Body of pancreas (tissue), 4 donors: ENCODE results near the gene SNRPA1. TPM values are rescaled to one million over a fixed set of nuclear protein-coding genes. Genes with fewer than 3 reads are reported as not detected.

Experiments used
- ATAC-seq: fragments of 150-250 bp; one replicate; pipeline ENCODE4 v1.9.1; 2016
- DNase-seq, 4 donors: peaks; one replicate each; pipeline ENCODE4 v3.0.0-alpha.2; 2019
- H3K27ac ChIP-seq, 4 donors: fragments of 200-600 bp; sonication (generic); 1 replicate in 3 of 4; 2 replicates in 1 of 4; pipeline versions ENCODE4 v1.5.1 to v1.6.1; 2016 to 2019; ENCODE audit warnings: mild to moderate bottlenecking in 1 of 4, mixed read lengths in 1 of 4, moderate library complexity in 1 of 4
- H3K27me3 ChIP-seq, 2 donors: fragments of 200-600 bp; sonication (generic); one replicate each; pipeline ENCODE4 v1.6.0; 2016; ENCODE audit warnings: mild to moderate bottlenecking in 1 of 2
- H3K36me3 ChIP-seq, 2 donors: fragments of 200-600 bp; sonication (generic); replicated peaks in 1 of 2; 2 replicates each; pipeline ENCODE4 v1.5.1; 2016; ENCODE audit warnings: low read depth in 2 of 2; ENCODE audit not compliant: insufficient read depth in 1 of 2
- H3K4me1 ChIP-seq: fragments of 200-600 bp; sonication (generic); one replicate; pipeline ENCODE4 v1.6.0; 2016
- H3K4me3 ChIP-seq, 2 donors: fragments of 200-600 bp; sonication (generic); 1 replicate in 1 of 2; 2 replicates in 1 of 2; pipeline ENCODE4 v1.5.1; 2016 to 2019
- H3K9me3 ChIP-seq, 3 donors: fragments of 200-600 bp; sonication (generic); 1 replicate in 2 of 3; 2 replicates in 1 of 3; pipeline ENCODE4 v1.5.1; 2016
- CTCF ChIP-seq, 7 experiments: fragments of 450-650 bp in 4 of 7; fragments of 200-600 bp in 3 of 7; sonication (generic) in 3 of 7; IDR thresholded peaks; one replicate each; pipeline ENCODE4 v1.5.1; 2016 to 2019; ENCODE audit warnings: antibody characterized with exemption in 7 of 7
- POLR2A ChIP-seq, 3 donors: fragments of 450-650 bp; IDR thresholded peaks; one replicate each; pipeline ENCODE4 v1.6.1; 2016; ENCODE audit warnings: antibody characterized with exemption in 3 of 3, mild to moderate bottlenecking in 2 of 3
- WGBS, 2 donors: methylation state at CpG; one replicate each; pipeline ENCODE4 v1.1.5; 2017; 5-methylcytosine and 5-hydroxymethylcytosine counted together
- intact Hi-C: fragments of 100-400 bp; cut with DNase I; formaldehyde crosslinking; loops from one replicate; pipeline ENCODE4 v1.15.1; 2023
- total RNA-seq, 2 donors: library from RNA; depleted of rRNA; stranded (reverse); fragments of >200 nt; gene quantifications; one replicate each; pipeline ENCODE4 v1.1.0, GENCODE V29; 2016

Gene SNRPA1
- total RNA-seq, 2 donors from 2014 or later, result 26.2 to 29.7 TPM

GRCh38 chr15:101316529-101316928 lies 21.5 kb upstream of the SNRPA1 start:
- Histone ChIP-seq H3K27me3 (no peaks in the 10 kb centered on the region), H3K4me1 (no peaks in the 10 kb centered on the region), H3K36me3 (no peaks in the 10 kb centered on the region), H3K9me3 (no peaks in the 10 kb centered on the region), H3K4me3 (no peak overlapping the region), H3K27ac (no peak overlapping the region)
- 82 to 95% methylated on average over 3 to 5 of the region's 5 CpGs for WGBS, 2 donors
- TF ChIP-seq POLR2A (IDR thresholded peaks at IDR 0.05) (no peak), CTCF (IDR thresholded peaks at IDR 0.05) (no peak)
- DNase-seq (peak in 1 of 4 donors; percentile 3), ATAC-seq (no peak)
- intact Hi-C loops, result no loop called here

DNA sequence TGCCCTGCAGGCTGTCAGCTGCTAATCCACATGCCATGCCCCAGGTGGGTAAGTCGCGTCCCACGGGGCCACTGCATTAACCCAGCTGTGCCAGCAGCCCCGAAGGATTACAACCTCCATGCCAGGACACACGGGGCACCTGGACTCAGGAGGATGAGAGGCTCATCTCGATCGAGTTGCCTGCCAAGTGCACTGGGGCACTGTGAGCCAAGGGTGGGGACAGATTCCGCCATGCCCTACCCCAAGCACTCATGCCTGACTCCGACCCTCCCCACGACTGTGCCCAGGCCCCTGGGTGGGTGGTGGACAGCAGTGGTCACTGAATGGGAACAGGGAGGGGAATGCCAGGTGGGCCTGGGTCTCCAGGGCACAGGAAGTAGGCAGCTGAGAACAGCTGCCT lies 20.7 kb upstream of the SNRPA1 start:
- no peak overlapping the region for H3K27ac ChIP-seq
- 85 to 92% methylated on average over 6 to 10 of the region's 10 CpGs for WGBS, 2 donors
- intact Hi-C loops, result no loop called here
- no peaks in the 10 kb centered on the region for H3K4me1 ChIP-seq
- ATAC-seq (no peak), DNase-seq (peak in 2 of 4 donors; percentile 2 to 8)
- TF ChIP-seq POLR2A (IDR thresholded peaks at IDR 0.05) (no peak), CTCF (IDR thresholded peaks at IDR 0.05) (no peak)
- H3K4me3 ChIP-seq, result no peak overlapping the region
- H3K9me3 ChIP-seq, result no peaks in the 10 kb centered on the region
- H3K36me3 ChIP-seq, result no peaks in the 10 kb centered on the region
- H3K27me3 ChIP-seq, result no peaks in the 10 kb centered on the region

GRCh38 chr15:101314336-101315125 lies 19.5 kb upstream of the SNRPA1 start:
- TF ChIP-seq CTCF (IDR thresholded peaks at IDR 0.05) (no peak), POLR2A (IDR thresholded peaks at IDR 0.05) (no peak)
- Histone ChIP-seq H3K4me1 (no peaks in the 10 kb centered on the region), H3K27me3 (no peaks in the 10 kb centered on the region), H3K27ac (no peak overlapping the region), H3K36me3 (no peaks in the 10 kb centered on the region), H3K9me3 (no peaks in the 10 kb centered on the region), H3K4me3 (no peak overlapping the region)
- DNase-seq (peak in 2 of 4 donors; percentile 1 to 6), ATAC-seq (no peak)
- 76 to 82% methylated on average over 13 to 19 of the region's 19 CpGs for WGBS, 2 donors
- intact Hi-C loops, result no loop called here

GRCh38 chr15:101313041-101313761 lies 18.2 kb upstream of the SNRPA1 start:
- H3K4me1 ChIP-seq, result no peaks in the 10 kb centered on the region
- DNase-seq (peak in 1 of 4 donors; percentile 7), ATAC-seq (no peak)
- H3K4me3 ChIP-seq, result no peak overlapping the region
- intact Hi-C loops, result no loop called here
- no peak overlapping the region for H3K27ac ChIP-seq
- no peaks in the 10 kb centered on the region for H3K9me3 ChIP-seq
- no peak for TF ChIP-seq POLR2A (IDR thresholded peaks at IDR 0.05)
- TF ChIP-seq CTCF (IDR thresholded peaks at IDR 0.05), result no peak
- H3K27me3 ChIP-seq, result no peaks in the 10 kb centered on the region
- WGBS, 2 donors, result 89 to 92% methylated on average over 12 to 20 of the region's 21 CpGs
- H3K36me3 ChIP-seq, result no peaks in the 10 kb centered on the region
